ENCODE data around the gene SYNDIG1.

Gene SYNDIG1

GRCh38 chr20:24658920-24659660, 189.7 kb downstream of the SYNDIG1 start:
- DNase-seq (ENCODE audit: low spot score), result no peak

- no peak for DNase-seq (ENCODE audit: low spot score)
These were observed 190.4 kb downstream of the SYNDIG1 start for GRCh38 chr20:24659835-24660234.

DNA sequence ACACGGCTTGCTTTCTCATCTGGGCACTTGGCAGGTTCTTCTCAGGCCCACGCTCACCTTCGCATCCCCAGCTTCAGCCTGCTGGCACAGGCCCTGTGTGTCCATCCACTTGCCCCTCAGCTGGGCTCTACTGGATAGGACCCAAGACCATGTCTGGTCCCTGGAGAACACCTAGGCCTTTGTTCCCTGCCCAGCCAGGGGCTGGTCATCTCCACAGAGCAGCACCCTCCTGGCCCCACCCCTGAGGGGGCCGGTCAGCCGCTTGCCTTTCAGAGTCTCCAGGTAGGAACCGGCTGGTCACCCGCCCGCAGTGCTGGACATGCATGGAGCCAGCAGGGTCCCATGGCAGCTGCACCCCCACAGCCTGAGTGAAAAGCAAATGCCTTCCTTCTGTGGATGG, 191.2 kb downstream of the SYNDIG1 start:
- DNase-seq (ENCODE audit: low spot score), result no peak

DNA sequence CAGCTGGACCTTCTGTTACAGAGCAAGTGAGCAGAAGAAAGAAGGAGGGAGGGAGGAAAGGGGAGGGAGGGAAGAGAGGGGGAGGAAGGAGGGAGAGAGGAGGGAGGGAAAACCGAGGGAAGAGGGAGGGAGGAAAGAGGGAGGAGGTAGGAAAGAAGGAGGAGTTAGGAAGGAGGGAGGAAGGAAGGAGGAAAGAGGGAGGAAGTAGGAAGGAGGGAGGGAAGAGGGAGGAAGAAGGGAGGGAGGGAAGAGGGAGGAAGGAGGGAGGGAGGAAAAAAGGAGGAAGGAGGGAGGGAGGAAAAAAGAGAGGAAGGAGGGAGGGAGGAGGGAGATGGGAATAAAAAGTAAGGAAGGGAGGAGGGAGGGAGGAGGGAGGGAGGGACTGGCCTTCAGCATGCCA, 191.8 kb downstream of the SYNDIG1 start:
- DNase-seq (ENCODE audit: low spot score), result no peak

- no peak for DNase-seq (ENCODE audit: low spot score)
These were observed 192.9 kb downstream of the SYNDIG1 start for GRCh38 chr20:24662322-24662721.

- DNase-seq (ENCODE audit: low spot score), result no peak
These were observed 193.4 kb downstream of the SYNDIG1 start for GRCh38 chr20:24662752-24663365.

GRCh38 chr20:24663496-24663895, 194.1 kb downstream of the SYNDIG1 start:
- no peak for DNase-seq (ENCODE audit: low spot score)

- no peak for DNase-seq (ENCODE audit: low spot score)
These were observed 195.0 kb downstream of the SYNDIG1 start for GRCh38 chr20:24664266-24664986.

- DNase-seq (ENCODE audit: low spot score), result no peak
These were observed 195.8 kb downstream of the SYNDIG1 start for GRCh38 chr20:24665196-24665595.

DNA sequence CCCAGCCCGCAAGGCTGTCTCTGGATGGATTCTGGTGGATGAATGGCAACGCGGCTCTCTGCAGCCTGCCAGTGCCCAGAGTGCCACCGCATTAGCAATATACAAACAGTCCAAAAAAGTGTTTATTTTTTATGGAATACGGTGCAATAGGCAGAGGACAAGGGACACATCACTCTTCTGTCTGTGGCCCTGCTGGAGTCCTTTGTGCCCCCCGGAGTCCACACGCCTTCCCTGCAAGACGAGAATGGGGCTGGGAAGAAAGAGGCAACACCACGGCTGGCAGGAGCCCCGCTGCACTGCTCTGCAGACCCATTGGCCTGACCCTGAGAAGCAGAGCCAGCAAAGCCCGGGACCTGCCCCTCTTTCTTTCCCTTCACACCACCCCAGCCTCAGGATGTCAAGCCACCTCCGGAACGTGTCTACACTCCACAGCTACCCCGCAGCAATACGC, 196.3 kb downstream of the SYNDIG1 start:
- DNase-seq (ENCODE audit: low spot score), result no peak

DNA sequence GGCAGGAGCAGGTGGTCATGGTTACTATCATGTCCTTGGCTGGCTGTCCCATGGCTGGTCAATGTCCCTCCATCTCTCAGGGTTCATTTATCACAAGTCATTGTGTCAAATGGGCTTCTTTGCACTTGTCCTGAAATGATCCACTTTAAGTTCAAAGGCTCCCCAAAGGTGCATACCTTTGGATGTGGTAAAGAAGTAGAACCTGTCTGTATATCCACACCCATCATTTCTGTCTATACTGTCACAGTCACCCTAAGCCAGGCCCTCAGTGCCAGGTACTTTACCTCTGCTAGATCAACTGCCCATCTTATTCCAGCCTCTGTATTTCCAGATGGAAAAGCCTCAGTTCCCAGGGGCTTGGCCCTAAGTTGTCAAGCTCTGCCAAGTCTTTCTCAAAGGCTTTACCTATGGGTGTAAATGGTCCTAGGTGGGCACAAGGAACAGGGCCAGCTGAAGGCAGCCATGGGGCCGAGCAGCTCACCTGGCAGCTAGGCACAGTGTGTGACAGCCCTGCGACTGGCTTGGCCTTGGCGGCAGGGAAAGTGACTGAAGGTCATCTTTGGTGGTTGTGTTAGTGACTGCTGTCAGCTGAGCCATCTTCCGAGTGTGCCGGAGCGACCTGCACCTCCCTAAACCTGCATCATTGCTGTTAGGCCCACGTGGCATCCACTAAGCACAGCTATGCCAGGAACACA, 198.4 kb downstream of the SYNDIG1 start:
- no peak for DNase-seq (ENCODE audit: low spot score)

GRCh38 chr20:24668384-24668702, 198.9 kb downstream of the SYNDIG1 start:
- DNase-seq (ENCODE audit: low spot score), result no peak

DNA sequence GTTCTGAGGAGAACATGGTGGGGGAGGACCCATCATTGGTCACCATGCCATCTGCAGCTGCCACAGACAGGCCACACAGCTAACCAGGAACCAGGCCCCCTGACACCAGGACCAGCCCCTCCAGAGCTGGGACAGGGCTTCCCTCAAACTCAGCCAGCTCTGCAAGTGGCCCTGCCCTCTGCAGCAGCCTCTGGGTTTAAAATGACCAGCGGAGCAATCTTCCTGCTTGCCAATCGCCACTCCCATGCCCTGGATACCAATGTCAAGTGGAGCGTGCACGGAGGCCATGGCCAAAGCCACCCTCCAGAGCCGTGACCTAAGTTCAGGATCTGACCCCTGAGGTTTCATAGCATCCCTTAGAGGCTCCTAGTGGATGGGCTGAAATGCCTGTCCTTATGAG, 199.4 kb downstream of the SYNDIG1 start:
- no peak for DNase-seq (ENCODE audit: low spot score)

- no peak for DNase-seq (ENCODE audit: low spot score)
These were observed 200.3 kb downstream of the SYNDIG1 start for GRCh38 chr20:24669701-24670100.

DNA sequence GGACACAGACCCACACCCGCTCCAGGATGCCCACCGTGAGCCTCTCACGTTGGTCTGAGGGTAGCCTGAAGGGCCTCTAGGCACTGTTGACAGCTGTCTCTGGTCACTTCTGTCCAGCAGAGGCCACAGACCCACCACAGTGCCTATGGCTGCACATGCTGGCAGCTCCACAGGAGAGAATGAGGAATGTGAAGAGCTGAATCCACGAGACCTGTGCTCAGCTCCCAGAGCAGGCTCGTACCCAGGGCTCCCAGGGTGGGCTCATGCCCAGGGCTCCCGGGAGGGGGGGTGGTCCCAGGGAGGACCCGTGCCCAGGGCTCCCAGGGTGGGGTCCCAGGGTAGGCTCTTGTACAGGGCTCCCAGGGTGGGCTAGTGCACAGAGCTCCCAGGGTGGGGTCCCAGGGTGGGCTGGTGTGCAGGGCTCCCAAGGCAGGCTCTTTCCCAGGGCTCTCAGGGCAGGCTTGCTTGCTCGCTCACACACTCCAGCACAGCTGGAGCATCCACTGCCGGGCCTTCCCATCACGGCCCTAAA, 201.0 kb downstream of the SYNDIG1 start:
- DNase-seq (ENCODE audit: low spot score), result no peak

GRCh38 chr20:24670981-24671380, 201.6 kb downstream of the SYNDIG1 start:
- no peak for DNase-seq (ENCODE audit: low spot score)

DNA sequence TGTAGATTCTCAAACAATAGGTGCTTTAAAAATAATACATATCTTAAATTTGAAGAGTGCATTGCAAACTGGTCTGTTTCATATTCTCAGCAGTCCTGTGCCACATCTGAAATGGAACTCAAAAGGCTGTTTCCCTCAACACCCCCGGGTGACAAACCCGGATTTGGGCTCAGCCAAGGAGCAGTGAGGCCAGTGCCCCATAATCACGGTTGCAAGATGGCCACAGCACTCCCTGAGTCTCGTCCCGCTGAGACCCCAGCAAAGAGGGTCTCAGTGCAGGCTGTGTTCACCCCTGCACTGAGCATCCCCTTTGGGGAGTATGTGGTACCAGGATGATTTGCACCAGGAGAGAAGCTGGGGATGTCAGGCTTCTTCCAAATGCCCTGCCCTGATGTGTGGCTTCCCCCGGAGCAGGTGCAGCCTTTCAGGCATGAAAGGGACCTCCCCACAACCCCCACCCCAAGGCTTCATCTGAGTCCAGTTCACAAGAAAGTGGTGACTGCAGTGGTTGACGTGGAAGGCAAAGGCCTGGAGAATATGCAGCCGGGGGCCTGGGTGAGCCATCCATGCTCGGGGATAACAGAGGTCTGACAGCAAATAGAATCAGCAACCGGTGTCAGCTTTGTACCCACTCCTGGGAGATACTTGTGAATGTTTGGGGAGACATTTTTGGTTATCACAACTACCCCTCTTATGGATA, 202.9 kb downstream of the SYNDIG1 start:
- DNase-seq (ENCODE audit: low spot score), result no peak

DNA sequence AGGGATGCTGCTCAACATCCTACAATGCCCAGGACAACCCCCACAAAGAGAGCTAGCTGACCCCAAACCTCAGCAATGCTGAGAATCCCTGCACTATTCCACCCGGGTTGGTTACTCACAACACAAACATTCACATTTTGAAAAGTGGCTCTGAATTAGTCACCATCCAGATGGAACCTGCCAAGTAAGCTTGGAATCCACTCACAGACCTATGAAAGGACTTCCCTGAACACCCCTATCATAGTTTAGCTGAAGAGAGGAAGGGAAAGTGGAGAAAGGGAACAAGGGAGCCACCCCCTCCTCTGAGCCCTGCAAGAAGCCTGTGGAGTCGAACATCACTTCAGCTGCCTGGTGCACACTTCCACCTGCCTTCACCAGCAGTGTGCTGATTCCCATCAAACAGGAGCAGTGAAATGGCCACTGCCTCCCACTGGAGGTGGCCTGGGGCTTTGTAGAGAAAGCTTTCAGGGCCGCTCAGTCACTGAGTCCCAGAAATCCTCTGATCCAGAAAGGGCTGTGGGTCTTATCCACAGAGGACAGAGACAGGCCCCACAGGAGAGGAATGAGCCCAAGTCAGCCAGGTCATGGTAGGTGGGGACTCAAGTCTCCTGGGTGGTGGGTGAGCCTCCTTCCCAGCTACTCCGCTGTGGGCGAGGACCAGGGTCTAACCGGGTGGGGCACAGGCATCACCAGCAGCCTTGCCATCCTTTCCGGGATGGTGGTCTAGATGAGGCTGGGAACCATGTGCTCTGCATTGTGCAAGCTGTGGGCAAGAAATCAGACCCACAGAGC, 203.7 kb downstream of the SYNDIG1 start:
- no peak for DNase-seq (ENCODE audit: low spot score)

DNA sequence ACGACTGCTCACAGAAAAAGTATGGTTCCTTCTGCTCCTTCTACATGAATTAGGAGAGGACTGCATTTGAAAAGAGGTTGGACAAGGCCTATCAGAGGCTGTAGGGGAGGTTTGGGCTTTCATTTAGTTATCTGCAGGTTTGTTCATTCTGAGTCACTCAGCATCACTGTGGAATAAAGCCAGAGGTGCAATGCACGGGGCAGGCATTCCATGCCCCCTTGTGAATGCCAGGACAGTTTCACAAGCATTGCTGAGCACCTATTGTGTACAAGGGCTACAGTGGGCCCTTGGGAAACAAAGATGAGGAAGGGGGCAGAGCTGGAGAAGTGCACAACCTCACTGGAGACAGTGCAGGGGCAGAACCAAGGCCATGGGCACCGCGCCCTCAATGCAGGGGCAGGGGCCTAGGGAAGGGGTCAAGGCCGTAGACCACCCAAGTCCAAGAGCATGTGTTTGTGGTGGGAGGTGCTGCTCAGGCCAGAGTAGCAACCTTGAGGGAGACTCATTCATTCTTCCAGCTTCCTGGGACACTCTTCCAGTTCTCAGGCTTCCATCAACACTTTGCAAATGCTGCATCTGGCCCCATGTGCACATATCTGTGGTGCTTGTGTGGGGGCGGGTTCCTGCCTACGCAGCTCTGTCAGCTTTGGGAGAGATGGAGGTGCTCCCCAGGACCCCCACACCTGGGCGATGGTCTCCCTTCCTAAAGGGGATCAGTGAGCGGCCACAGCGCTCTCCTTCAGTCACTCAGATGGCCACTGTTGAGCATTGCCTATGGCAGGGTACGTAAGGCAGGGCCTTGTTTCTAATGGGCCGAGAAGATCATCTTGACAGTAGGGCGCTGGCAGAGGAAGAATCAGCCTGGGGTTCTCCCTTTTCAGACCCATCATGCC, 204.5 kb downstream of the SYNDIG1 start:
- no peak for DNase-seq (ENCODE audit: low spot score)
